Erythroblast (primary cell): ENCODE data around the gene LDB3.

Source experiments
- GATA1 ChIP-seq: IDR thresholded peaks from 2 replicates; pipeline ENCODE4 v1.6.1; 2011; ENCODE audit warnings: low read depth, mild to moderate bottlenecking, control low read depth, low read length, moderate library complexity
- POLR2A ChIP-seq: IDR thresholded peaks from 2 replicates; pipeline ENCODE4 v1.6.1; 2011; ENCODE audit warnings: mild to moderate bottlenecking, low read length

DNA sequence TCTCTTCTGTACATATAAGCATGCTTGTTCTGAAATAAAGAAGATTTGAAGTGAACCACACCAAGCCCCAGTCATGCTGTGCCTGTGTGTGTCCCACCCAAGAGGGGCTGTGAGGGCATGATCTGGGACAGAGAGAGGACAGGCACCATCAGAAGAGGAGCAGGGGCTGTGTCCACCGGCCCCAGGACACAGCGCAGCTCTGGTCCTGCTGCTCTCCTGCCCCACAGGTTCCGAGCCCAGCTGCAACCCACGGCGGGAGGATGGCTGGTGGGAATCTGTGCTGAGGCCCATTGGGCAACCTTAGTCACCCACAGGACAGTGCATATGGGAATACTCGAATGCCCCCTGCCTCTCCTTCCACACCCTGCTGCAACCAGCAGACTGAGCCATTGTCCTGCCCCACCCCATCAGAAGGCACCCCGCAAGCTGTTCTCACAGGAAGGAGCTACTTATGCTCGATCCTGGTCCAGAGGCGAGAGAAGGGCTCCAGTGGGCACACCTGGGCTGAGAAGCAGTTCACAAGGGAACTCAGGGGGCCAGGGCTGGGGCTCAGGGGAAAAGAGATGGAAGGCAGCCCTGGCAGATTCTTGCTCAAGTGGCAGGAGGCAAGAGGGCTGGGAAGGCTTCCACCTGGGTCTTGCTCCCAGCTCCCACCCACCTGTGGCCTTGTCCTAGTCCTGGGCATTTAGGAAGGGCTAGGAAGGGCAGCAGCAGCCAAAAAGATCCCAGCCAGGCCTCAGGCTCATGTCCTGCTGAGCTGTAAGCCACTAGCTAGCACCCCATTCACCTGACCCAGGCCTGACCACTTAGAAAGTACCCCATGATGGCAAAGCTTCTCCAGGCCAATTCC, 31.9 kb downstream of the LDB3 start:
- TF ChIP-seq POLR2A (no peak), GATA1 (no peak)
